Activated CD4-positive, alpha-beta T cell treated with anti-CD3 and anti-CD28 coated beads for 36 hours (primary cell): Measurements from ENCODE around the gene FGF4. TPM values are rescaled to one million over a fixed set of nuclear protein-coding genes. Genes with fewer than 3 reads are reported as not detected.
"Not testable (repeated sequence)": the region's sequence is repeated elsewhere in the genome, so short reads cannot be mapped to it uniquely, and the experiment has no call there.

Experiments used
- ATAC-seq: fragments of 200-7000 bp; cut with Tn5 transposase; one replicate; pipeline ENCODE4 v1.10.0; 2021; ENCODE audit warnings: mild to moderate bottlenecking, moderate library complexity
- CTCF ChIA-PET: fragments of 350-600 bp; sonication (Branson Sonifier 250); formaldehyde crosslinking; loops from one replicate; lab custom pipeline; 2021; ENCODE audit warnings: antibody characterized with exemption; lab: Charles Lee
- POLR2A ChIA-PET: fragments of 350-600 bp; sonication (Branson Sonifier 250); formaldehyde crosslinking; loops from one replicate; lab custom pipeline; 2021; ENCODE audit warnings: antibody characterized with exemption, inconsistent platforms; lab: Charles Lee
- DNase-seq: peaks from one replicate; pipeline ENCODE4 v3.0.0-alpha.2; 2020
- H3K27ac Mint-ChIP-seq: one replicate; pipeline ENCODE4 v1.8.0; 2021; ENCODE audit warnings: mixed read lengths
- H3K27me3 Mint-ChIP-seq: one replicate; pipeline ENCODE4 v1.8.0; 2021; ENCODE audit warnings: mixed read lengths
- H3K36me3 Mint-ChIP-seq: one replicate; pipeline ENCODE4 v1.8.0; 2021; ENCODE audit warnings: low read depth, mixed read lengths
- H3K4me1 Mint-ChIP-seq: one replicate; pipeline ENCODE4 v1.8.0; 2021; ENCODE audit warnings: mixed read lengths
- H3K4me3 Mint-ChIP-seq: one replicate; pipeline ENCODE4 v1.8.0; 2021; ENCODE audit warnings: mild to moderate bottlenecking, moderate library complexity, mixed read lengths
- H3K9me3 Mint-ChIP-seq: one replicate; pipeline ENCODE4 v1.8.0; 2021; ENCODE audit warnings: low read depth, mixed read lengths
- intact Hi-C, 2 experiments: fragments of 100-400 bp; cut with DNase I in 1 of 2; cut with micrococcal nuclease in 1 of 2; formaldehyde crosslinking; loops; one replicate each; pipeline versions ENCODE4 v1.14.2 to v1.15.1; 2022 to 2024; cut with DNase I, micrococcal nuclease
- total RNA-seq, 2 experiments: library from RNA; stranded (reverse); gene quantifications; one replicate each; pipeline ENCODE4 v1.2.3, GENCODE V29; 2021

The FGF4 gene
- total RNA-seq, 2 experiments from 2014 or later, result not detected

DNA sequence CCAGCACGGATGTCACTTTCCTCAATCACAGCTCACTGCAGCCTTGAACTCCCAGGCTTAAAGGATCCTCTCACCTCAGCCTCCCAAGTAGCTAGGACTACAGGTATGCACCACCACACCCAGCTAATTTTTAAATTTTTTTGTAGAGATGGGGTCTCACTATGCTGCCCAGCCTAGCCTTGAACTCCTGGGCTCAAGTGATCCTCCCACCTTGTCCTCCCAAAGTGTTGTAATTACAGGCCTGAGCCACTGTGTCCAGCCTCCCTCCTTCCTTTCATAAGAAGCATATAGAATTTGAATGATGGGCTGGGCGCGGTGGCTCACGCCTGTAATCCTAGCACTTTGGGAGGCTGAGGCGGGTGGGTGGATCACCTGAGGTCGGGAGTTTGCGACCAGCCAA lies 10.2 kb downstream of the FGF4 start:
- H3K4me1 Mint-ChIP-seq, CTCF ChIA-PET, POLR2A ChIA-PET, H3K27ac Mint-ChIP-seq, H3K36me3 Mint-ChIP-seq, H3K9me3 Mint-ChIP-seq, ATAC-seq, intact Hi-C loops, H3K4me3 Mint-ChIP-seq, DNase-seq: not testable (repeated sequence)
- H3K27me3 Mint-ChIP-seq, result peaks cover 17% of the 10 kb centered on the region

GRCh38 chr11:69760319-69760718 lies 14.8 kb downstream of the FGF4 start:
- intact Hi-C loops, result no loop called here
- no peaks in the 10 kb centered on the region for H3K36me3 Mint-ChIP-seq
- no peak for ATAC-seq
- H3K9me3 Mint-ChIP-seq, result no peaks in the 10 kb centered on the region
- POLR2A ChIA-PET, result no interaction called here
- CTCF ChIA-PET, result no interaction called here
- H3K4me3 Mint-ChIP-seq, result no peak overlapping the region
- H3K27me3 Mint-ChIP-seq, result peaks cover 9% of the 10 kb centered on the region
- no peak overlapping the region for H3K27ac Mint-ChIP-seq
- no peaks in the 10 kb centered on the region for H3K4me1 Mint-ChIP-seq
- no peak for DNase-seq

- H3K27ac Mint-ChIP-seq, result no peak overlapping the region
- H3K36me3 Mint-ChIP-seq, result no peaks in the 10 kb centered on the region
- no peak overlapping the region for H3K4me3 Mint-ChIP-seq
- H3K9me3 Mint-ChIP-seq, result no peaks in the 10 kb centered on the region
- CTCF ChIA-PET, result interaction anchor here (0.6 kb wide), 1 partner anchor 81 kb away, joined by 3 read pairs; no protein-coding TSS in a partner anchor
- no peaks in the 10 kb centered on the region for H3K4me1 Mint-ChIP-seq
- POLR2A ChIA-PET, result no interaction called here
- intact Hi-C loops, result no loop called here
- no peak for DNase-seq
- H3K27me3 Mint-ChIP-seq, result peaks cover 14% of the 10 kb centered on the region
- no peak for ATAC-seq
These were observed 22.3 kb downstream of the FGF4 start for GRCh38 chr11:69752890-69753289.

DNA sequence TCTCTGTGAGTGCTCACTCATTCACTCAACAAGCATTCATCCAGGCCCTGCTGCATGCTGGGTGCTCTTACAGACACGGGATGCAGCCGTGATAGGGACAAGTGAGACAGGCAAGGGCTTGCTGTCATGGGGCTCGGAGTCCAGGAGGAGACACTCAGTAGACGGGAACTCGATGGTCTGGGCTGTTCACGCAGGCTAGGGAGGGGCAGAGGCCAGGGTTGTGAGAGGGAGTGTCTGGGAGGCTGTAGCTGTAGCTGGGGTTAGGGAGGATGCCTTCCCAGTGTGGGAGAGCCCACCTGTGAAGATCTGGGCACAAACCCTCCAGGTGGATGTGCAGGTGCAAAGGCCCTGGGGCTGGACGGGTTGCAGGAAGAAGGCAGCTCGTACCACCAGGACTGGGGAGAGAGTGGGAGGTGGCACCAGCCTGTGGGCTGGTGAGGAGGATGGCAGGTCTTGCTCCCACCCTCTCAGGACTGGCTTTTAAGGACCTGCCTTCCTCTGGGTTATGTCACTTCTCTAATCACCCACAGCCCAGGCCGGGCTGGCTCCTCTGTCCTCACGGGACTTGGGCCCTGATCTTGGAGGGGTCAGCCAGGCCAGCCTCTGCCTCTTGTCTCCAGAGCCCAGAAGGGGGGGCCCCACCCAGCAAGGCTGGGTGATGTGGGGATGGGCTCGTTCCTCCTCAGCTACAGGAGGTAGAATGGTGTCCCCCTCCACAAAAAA lies 24.1 kb downstream of the FGF4 start:
- no peaks in the 10 kb centered on the region for H3K4me1 Mint-ChIP-seq
- CTCF ChIA-PET, result no interaction called here
- no peak for ATAC-seq
- peaks cover 14% of the 10 kb centered on the region for H3K27me3 Mint-ChIP-seq
- intact Hi-C loops, result no loop called here
- H3K36me3 Mint-ChIP-seq, result no peaks in the 10 kb centered on the region
- DNase-seq, result no peak
- POLR2A ChIA-PET, result no interaction called here
- H3K27ac Mint-ChIP-seq, result no peak overlapping the region
- no peak overlapping the region for H3K4me3 Mint-ChIP-seq
- H3K9me3 Mint-ChIP-seq, result no peaks in the 10 kb centered on the region

- Mint-ChIP-seq H3K27ac (no peak overlapping the region), H3K4me1 (no peaks in the 10 kb centered on the region), H3K36me3 (no peaks in the 10 kb centered on the region), H3K9me3 (no peaks in the 10 kb centered on the region), H3K4me3 (no peak overlapping the region), H3K27me3 (peaks cover 14% of the 10 kb centered on the region)
- CTCF ChIA-PET, result no interaction called here
- intact Hi-C loops, result no loop called here
- DNase-seq (no peak), ATAC-seq (no peak)
- POLR2A ChIA-PET, result no interaction called here
These were observed 24.9 kb downstream of the FGF4 start for GRCh38 chr11:69750108-69750850.

GRCh38 chr11:69748637-69749036 lies 26.5 kb downstream of the FGF4 start:
- no peaks in the 10 kb centered on the region for H3K9me3 Mint-ChIP-seq
- intact Hi-C loops, result no loop called here
- H3K36me3 Mint-ChIP-seq, result no peaks in the 10 kb centered on the region
- peaks cover 18% of the 10 kb centered on the region for H3K27me3 Mint-ChIP-seq
- no peak overlapping the region for H3K27ac Mint-ChIP-seq
- ChIA-PET CTCF (no interaction called here), POLR2A (no interaction called here)
- ATAC-seq, result no peak
- H3K4me3 Mint-ChIP-seq, result no peak overlapping the region
- no peaks in the 10 kb centered on the region for H3K4me1 Mint-ChIP-seq
- DNase-seq, result no peak

GRCh38 chr11:69746752-69747742 lies 28.1 kb downstream of the FGF4 start:
- Mint-ChIP-seq H3K27me3 (peaks cover 18% of the 10 kb centered on the region), H3K27ac (no peak overlapping the region), H3K36me3 (no peaks in the 10 kb centered on the region), H3K4me1 (no peaks in the 10 kb centered on the region), H3K4me3 (no peak overlapping the region), H3K9me3 (no peaks in the 10 kb centered on the region)
- DNase-seq, result no peak
- no peak for ATAC-seq
- intact Hi-C loops, result no loop called here
- ChIA-PET CTCF (no interaction called here), POLR2A (no interaction called here)

GRCh38 chr11:69746140-69746539 lies 29.0 kb downstream of the FGF4 start:
- ChIA-PET POLR2A (no interaction called here), CTCF (no interaction called here)
- DNase-seq (no peak), ATAC-seq (no peak)
- Mint-ChIP-seq H3K27ac (no peak overlapping the region), H3K4me1 (no peaks in the 10 kb centered on the region), H3K36me3 (no peaks in the 10 kb centered on the region), H3K27me3 (peaks cover 18% of the 10 kb centered on the region), H3K9me3 (no peaks in the 10 kb centered on the region), H3K4me3 (no peak overlapping the region)
- intact Hi-C loops, result no loop called here

DNA sequence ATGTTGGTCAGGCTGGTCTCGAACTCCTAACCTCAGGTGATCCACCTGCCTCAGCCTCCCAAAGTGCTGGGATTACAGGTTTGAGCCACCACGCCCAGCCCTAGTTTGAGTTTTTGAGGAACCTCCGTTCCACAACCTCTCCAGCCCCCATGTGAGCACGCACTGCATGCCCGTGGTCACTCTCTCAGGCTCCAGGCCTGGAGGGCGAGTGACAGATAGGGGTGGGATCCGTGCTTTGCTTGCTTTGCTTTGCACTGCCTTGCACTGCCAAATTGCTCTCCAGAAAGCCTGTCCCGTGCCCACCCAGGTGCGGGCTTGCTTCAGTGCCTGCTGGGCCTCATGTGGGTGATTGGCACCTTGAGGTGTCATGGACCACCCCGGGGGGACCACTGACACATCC lies 29.9 kb downstream of the FGF4 start:
- H3K27ac Mint-ChIP-seq, result no peak overlapping the region

DNA sequence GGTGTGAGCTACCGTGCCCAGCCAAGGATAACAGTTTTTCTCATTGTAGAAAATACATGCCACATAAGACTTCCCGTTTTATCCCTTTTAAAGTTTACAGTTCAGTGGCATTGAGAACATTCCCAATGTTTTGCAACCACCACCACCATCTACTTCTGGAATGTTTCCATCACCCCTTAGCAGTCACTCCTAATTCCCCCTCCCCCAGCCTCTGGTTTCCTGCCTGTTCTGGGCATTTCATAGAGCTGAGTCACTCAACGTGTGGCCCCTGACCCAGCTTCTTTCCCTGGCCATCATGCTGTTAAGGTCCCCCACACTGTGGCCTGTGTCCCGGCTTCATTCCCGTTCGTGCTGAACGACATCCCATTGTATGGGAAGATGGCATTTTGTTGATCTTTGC lies 30.7 kb downstream of the FGF4 start:
- Mint-ChIP-seq H3K4me3 (no peak overlapping the region), H3K27me3 (peaks cover 18% of the 10 kb centered on the region), H3K4me1 (no peaks in the 10 kb centered on the region), H3K36me3 (no peaks in the 10 kb centered on the region), H3K9me3 (no peaks in the 10 kb centered on the region), H3K27ac (no peak overlapping the region)
- ChIA-PET CTCF (no interaction called here), POLR2A (no interaction called here)
- DNase-seq, result no peak
- intact Hi-C loops, result no loop called here
- no peak for ATAC-seq

More for the DNA sequence above, 29.9 kb downstream of the FGF4 start:
- H3K4me3 Mint-ChIP-seq, result no peak overlapping the region
- ChIA-PET CTCF (no interaction called here), POLR2A (no interaction called here)
- H3K9me3 Mint-ChIP-seq, result no peaks in the 10 kb centered on the region
- H3K4me1 Mint-ChIP-seq, result no peaks in the 10 kb centered on the region
- ATAC-seq (no peak), DNase-seq (no peak)
- intact Hi-C loops, result no loop called here
- H3K36me3 Mint-ChIP-seq, result no peaks in the 10 kb centered on the region
- H3K27me3 Mint-ChIP-seq, result peaks cover 18% of the 10 kb centered on the region

DNA sequence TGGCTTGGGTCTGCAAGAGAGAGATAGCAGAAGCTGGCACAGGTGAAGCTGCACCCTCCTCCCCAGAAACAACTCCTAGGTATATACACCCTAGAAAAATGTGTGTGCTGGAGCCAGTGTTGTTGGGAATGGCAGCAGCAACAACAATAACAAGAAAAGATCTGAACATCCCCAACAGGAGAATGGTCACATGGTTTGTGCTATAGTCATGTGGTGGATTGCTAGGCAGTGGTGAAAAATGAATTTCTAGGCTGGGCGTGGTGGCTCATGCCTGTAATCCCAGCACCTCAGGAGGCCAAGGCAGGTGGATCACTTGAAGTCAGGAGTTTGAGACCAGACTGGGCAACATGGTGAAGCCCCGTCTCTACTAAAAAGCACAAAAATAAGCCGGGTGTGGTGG lies 40.3 kb downstream of the FGF4 start:
- ChIA-PET CTCF (interaction anchor here (0.6 kb wide), 1 partner anchor 1741 kb away, joined by 3 read pairs; no protein-coding TSS in a partner anchor), POLR2A (no interaction called here)
- Mint-ChIP-seq H3K27ac (no peak overlapping the region), H3K36me3 (peaks cover 4% of the 10 kb centered on the region), H3K9me3 (peaks cover 9% of the 10 kb centered on the region), H3K4me1 (no peaks in the 10 kb centered on the region), H3K4me3 (no peak overlapping the region), H3K27me3 (peaks cover 15% of the 10 kb centered on the region)
- ATAC-seq (no peak), DNase-seq (no peak)
- intact Hi-C loops, result no loop called here
